HG03060 (cell line): ENCODE data around the gene ANKRD11.

Experiments
- ATAC-seq: cut with Tn5 transposase; IDR thresholded peaks from one replicate; pipeline ENCODE4 v1.9.1; 2021; ENCODE audit warnings: low read depth, moderate number of reproducible peaks; ENCODE audit not compliant: unreplicated experiment

The ANKRD11 gene

GRCh38 chr16:89293276-89294143 is 196.9 kb downstream of the ANKRD11 start:
- ATAC-seq = no peak

GRCh38 chr16:89292443-89293078 is 197.8 kb downstream of the ANKRD11 start:
- no peak for ATAC-seq

GRCh38 chr16:89291776-89292175 is 198.6 kb downstream of the ANKRD11 start:
- ATAC-seq = no peak

GRCh38 chr16:89291363-89291762 is 199.0 kb downstream of the ANKRD11 start:
- ATAC-seq = no peak

GRCh38 chr16:89290887-89291286 is 199.5 kb downstream of the ANKRD11 start:
- no peak for ATAC-seq

GRCh38 chr16:89290472-89290871 is 199.9 kb downstream of the ANKRD11 start:
- ATAC-seq = no peak

- no peak for ATAC-seq
Measured at GRCh38 chr16:89289428-89290395, 200.6 kb downstream of the ANKRD11 start.

GRCh38 chr16:89288966-89289365 is 201.4 kb downstream of the ANKRD11 start:
- no peak for ATAC-seq

- no peak for ATAC-seq
Measured at GRCh38 chr16:89288577-89288844, 201.8 kb downstream of the ANKRD11 start.

GRCh38 chr16:89287777-89288576 is 202.4 kb downstream of the ANKRD11 start:
- ATAC-seq = no peak

- ATAC-seq = no peak
Measured at GRCh38 chr16:89286096-89286495, 204.3 kb downstream of the ANKRD11 start.

GRCh38 chr16:89285381-89285780 is 205.0 kb downstream of the ANKRD11 start:
- no peak for ATAC-seq

- no peak for ATAC-seq
Measured at GRCh38 chr16:89283449-89283848, 206.9 kb downstream of the ANKRD11 start.

GRCh38 chr16:89282523-89282922 is 207.8 kb downstream of the ANKRD11 start:
- no peak for ATAC-seq

- ATAC-seq = no peak
Measured at GRCh38 chr16:89281829-89282228, 208.5 kb downstream of the ANKRD11 start.

GRCh38 chr16:89281189-89281577 is 209.2 kb downstream of the ANKRD11 start:
- no peak for ATAC-seq

GRCh38 chr16:89280546-89281188 is 209.7 kb downstream of the ANKRD11 start:
- ATAC-seq = no peak

GRCh38 chr16:89279666-89280481 is 210.5 kb downstream of the ANKRD11 start:
- ATAC-seq = no peak
